Measurements from ENCODE around the gene NFAT5. TPM values are rescaled to one million over a fixed set of nuclear protein-coding genes. Genes with fewer than 3 reads are reported as not detected.

The NFAT5 gene
- total RNA-seq, 1 donor from 2014 or later: 48.3 TPM

DNA sequence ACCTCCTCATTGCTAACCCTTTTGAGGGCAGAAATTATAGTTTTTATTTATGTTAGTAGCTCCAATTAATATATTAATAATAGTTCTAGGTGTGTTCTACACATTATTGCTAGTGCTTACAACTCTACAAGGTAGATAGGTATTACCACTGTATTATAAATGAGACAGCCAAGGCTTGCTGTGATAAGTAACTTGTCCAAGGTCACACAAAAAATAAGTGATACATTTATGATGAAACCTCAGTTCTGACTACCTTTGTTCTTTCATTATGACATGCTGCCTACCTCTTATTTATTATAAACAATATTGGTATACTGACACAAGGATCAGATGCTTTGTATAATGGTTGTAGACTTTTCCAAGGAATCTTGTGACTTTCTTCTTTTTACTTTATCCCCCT is 41.2 kb downstream of the NFAT5 start:
- no peak overlapping the region for H3K4me3 Mint-ChIP-seq
- TF ChIP-seq, protein P1, sequence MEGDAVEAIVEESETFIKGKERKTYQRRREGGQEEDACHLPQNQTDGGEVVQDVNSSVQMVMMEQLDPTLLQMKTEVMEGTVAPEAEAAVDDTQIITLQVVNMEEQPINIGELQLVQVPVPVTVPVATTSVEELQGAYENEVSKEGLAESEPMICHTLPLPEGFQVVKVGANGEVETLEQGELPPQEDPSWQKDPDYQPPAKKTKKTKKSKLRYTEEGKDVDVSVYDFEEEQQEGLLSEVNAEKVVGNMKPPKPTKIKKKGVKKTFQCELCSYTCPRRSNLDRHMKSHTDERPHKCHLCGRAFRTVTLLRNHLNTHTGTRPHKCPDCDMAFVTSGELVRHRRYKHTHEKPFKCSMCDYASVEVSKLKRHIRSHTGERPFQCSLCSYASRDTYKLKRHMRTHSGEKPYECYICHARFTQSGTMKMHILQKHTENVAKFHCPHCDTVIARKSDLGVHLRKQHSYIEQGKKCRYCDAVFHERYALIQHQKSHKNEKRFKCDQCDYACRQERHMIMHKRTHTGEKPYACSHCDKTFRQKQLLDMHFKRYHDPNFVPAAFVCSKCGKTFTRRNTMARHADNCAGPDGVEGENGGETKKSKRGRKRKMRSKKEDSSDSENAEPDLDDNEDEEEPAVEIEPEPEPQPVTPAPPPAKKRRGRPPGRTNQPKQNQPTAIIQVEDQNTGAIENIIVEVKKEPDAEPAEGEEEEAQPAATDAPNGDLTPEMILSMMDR (IDR thresholded peaks at IDR 0.05): no peak
- peaks cover 18% of the 10 kb centered on the region for H3K4me1 Mint-ChIP-seq
- no peak for DNase-seq
- CTCF ChIA-PET: no interaction called here
- no peaks in the 10 kb centered on the region for H3K9me3 Mint-ChIP-seq
- no peak overlapping the region for H3K27ac Mint-ChIP-seq
- intact Hi-C loops (cut with micrococcal nuclease): no loop called here
- peaks cover 24% of the 10 kb centered on the region for H3K36me3 Mint-ChIP-seq (ENCODE audit: low read depth)
- POLR2A ChIA-PET: no interaction called here
- H3K27me3 Mint-ChIP-seq: no peaks in the 10 kb centered on the region
- no peak for ATAC-seq (ENCODE audit: low read depth)

DNA sequence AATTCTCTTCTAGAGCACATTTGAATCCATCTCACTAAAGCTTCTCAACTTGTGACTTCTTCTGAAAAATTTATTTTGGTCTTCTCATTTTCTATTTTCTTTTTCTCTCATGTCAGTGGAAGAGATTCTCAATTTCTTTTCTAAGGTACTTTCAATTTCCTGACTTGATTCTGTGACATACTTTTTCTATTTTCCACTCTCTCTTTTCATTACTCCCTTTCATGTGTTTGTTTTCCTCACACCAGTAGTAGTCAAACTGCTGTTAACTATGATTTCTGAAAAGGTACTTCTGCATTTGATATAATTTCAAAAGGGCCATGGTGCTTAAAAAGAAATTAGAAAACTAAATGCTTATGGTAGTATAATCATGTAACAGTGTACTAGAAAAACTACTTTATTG is 41.9 kb downstream of the NFAT5 start:
- no peak for DNase-seq
- ChIA-PET POLR2A (no interaction called here), CTCF (no interaction called here)
- TF ChIP-seq, protein P1 (IDR thresholded peaks at IDR 0.05): no peak
- intact Hi-C loops (cut with micrococcal nuclease): no loop called here
- H3K27ac Mint-ChIP-seq: no peak overlapping the region
- no peak overlapping the region for H3K4me3 Mint-ChIP-seq
- no peak for ATAC-seq (ENCODE audit: low read depth)
- H3K36me3 Mint-ChIP-seq (ENCODE audit: low read depth): peaks cover 24% of the 10 kb centered on the region
- H3K9me3 Mint-ChIP-seq: no peaks in the 10 kb centered on the region
- peaks cover 22% of the 10 kb centered on the region for H3K4me1 Mint-ChIP-seq
- no peaks in the 10 kb centered on the region for H3K27me3 Mint-ChIP-seq

DNA sequence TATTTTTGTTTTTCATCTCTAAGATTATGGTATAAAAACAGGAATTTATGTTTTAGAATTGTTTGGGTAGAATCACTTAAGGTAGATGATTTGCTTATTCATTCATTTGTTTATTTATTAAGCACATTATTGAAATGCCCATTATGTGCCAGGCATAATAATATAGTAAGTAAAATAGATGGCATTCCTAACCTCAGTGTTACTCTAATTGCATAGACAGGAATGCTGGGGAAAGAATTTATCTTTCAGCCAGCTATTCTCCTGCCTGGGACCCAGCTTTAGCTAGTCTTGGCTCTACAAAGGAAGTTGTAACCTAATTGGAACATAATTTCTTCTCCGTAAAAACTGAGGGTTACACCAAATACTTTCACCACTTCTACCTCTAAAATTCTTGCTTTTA is 44.6 kb downstream of the NFAT5 start:
- no peaks in the 10 kb centered on the region for H3K27me3 Mint-ChIP-seq
- ATAC-seq (ENCODE audit: low read depth) (no peak), DNase-seq (no peak)
- H3K36me3 Mint-ChIP-seq (ENCODE audit: low read depth): peaks cover 25% of the 10 kb centered on the region
- H3K27ac Mint-ChIP-seq: no peak overlapping the region
- intact Hi-C loops (cut with micrococcal nuclease): no loop called here
- CTCF ChIA-PET: interaction anchor here (1.0 kb wide), 1 partner anchor 214 kb away, joined by 3 read pairs; no protein-coding TSS in a partner anchor
- no peaks in the 10 kb centered on the region for H3K9me3 Mint-ChIP-seq
- POLR2A ChIA-PET: no interaction called here
- TF ChIP-seq, protein P1 (IDR thresholded peaks at IDR 0.05): no peak
- H3K4me1 Mint-ChIP-seq: peaks cover 35% of the 10 kb centered on the region
- H3K4me3 Mint-ChIP-seq: no peak overlapping the region

DNA sequence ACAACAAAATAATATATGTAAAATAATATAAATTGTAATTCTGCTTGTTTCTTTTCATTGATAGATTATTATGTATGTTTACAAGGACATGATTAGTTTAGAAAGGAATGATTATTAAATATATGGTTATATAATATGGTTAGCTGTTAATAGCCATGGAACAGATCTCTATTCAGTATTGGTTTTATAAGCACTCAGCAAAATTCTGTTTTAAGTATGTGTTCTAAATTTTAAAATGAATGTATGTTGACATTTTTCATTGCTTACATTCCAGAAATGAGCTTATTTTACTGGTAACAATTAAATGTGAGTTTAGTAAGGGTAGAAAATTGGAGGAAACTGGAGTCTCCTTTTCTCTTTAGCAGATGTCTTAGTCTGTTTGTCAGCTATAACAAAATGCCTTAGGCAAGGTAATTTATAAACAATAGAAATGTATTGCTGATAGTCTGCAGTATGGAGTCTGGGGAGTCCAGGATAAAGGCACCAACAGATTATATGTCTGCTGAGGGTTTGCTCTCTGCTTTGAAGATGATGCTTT is 45.4 kb downstream of the NFAT5 start:
- DNase-seq: no peak
- intact Hi-C loops (cut with micrococcal nuclease): no loop called here
- H3K27ac Mint-ChIP-seq: no peak overlapping the region
- no peaks in the 10 kb centered on the region for H3K27me3 Mint-ChIP-seq
- ATAC-seq (ENCODE audit: low read depth): no peak
- CTCF ChIA-PET: interaction anchor here (1.0 kb wide), 1 partner anchor 215 kb away, joined by 3 read pairs; no protein-coding TSS in a partner anchor
- peaks cover 40% of the 10 kb centered on the region for H3K4me1 Mint-ChIP-seq
- peaks cover 32% of the 10 kb centered on the region for H3K36me3 Mint-ChIP-seq (ENCODE audit: low read depth)
- POLR2A ChIA-PET: no interaction called here
- H3K4me3 Mint-ChIP-seq: no peak overlapping the region
- TF ChIP-seq, protein P1 (IDR thresholded peaks at IDR 0.05): no peak
- no peaks in the 10 kb centered on the region for H3K9me3 Mint-ChIP-seq

DNA sequence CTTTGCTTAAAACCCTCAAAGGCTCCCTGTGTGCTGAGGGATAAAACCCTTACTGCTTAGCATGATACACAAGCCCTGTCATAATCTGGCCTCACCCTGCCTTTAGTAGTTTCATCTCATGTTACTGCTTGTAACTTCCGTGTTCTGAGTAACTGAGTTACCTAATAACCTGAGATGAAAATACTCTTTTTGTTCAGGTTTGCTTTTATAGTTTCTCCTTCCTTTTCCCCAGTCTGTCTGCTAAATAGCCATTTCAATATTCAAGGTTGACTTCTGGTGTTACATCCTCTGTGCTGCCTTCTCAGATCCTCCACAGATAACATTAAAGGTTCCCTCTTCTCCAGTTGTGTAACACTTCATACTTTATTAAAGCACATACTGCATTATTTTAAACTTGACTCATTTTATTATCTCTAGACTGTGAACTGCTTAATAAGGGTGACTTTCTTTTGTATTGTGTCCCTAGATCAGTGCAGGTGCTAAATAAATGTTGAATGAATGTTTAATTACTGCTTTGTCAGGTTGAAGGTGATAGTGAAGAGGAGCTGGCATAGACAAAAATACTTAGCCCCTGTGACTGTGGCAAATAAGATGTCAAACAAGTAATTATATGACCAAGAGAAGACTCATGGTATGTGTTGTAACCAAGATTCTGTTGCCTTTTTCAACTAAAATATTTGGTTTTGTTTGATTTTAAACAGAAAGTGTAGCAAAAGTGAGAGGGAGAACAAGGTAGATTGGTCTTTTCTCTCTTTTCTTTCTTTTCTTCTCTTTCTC is 47.8 kb downstream of the NFAT5 start:
- intact Hi-C loops (cut with micrococcal nuclease): no loop called here
- ChIA-PET CTCF (no interaction called here), POLR2A (interaction anchor here (0.6 kb wide), 1 partner anchor 58 kb away, joined by 3 read pairs; no protein-coding TSS in a partner anchor)
- Mint-ChIP-seq H3K27me3 (no peaks in the 10 kb centered on the region), H3K9me3 (no peaks in the 10 kb centered on the region), H3K27ac (peak overlapping the region; percentile 55), H3K4me1 (peaks cover 36% of the 10 kb centered on the region), H3K4me3 (no peak overlapping the region), H3K36me3 (ENCODE audit: low read depth) (peaks cover 29% of the 10 kb centered on the region)
- DNase-seq (no peak), ATAC-seq (ENCODE audit: low read depth) (no peak)
- TF ChIP-seq, protein P1 (IDR thresholded peaks at IDR 0.05): no peak

All from activated B cell treated with CpG ODN at 0.5 μM for 24 hours (primary cell).